Transverse colon (tissue), 4 donors: ENCODE data around the gene SNRPA. TPM values are rescaled to one million over a fixed set of nuclear protein-coding genes. Genes with fewer than 3 reads are reported as not detected.

Source experiments
- DNase-seq: peaks from one replicate; pipeline ENCODE4 v3.0.0-alpha.2; 2019
- H3K27ac ChIP-seq, 4 donors: fragments of 200-600 bp; sonication (generic); 2 replicates each; pipeline ENCODE4 v1.5.1; 2016 to 2018; ENCODE audit warnings: inconsistent platforms in 4 of 4
- H3K27me3 ChIP-seq: fragments of 200-600 bp; sonication (generic); 2 replicates; pipeline ENCODE4 v1.5.1; 2017; ENCODE audit warnings: inconsistent platforms
- H3K36me3 ChIP-seq, 4 donors: fragments of 200-600 bp; sonication (generic); 2 replicates each; pipeline ENCODE4 v1.5.1; 2017 to 2019; ENCODE audit warnings: inconsistent platforms in 4 of 4
- H3K4me1 ChIP-seq, 4 donors: fragments of 200-600 bp; sonication (generic); 2 replicates each; pipeline ENCODE4 v1.5.1; 2017 to 2020; ENCODE audit warnings: inconsistent platforms in 4 of 4
- H3K4me3 ChIP-seq, 4 donors: fragments of 200-600 bp; sonication (generic); 1 replicate in 1 of 4; 2 replicates in 3 of 4; pipeline versions ENCODE4 v1.5.1 to v1.6.1; 2017 to 2019; ENCODE audit warnings: inconsistent platforms in 4 of 4
- H3K9me3 ChIP-seq, 2 donors: fragments of 200-600 bp; sonication (generic); 2 replicates each; pipeline ENCODE4 v1.5.1; 2017 to 2019; ENCODE audit warnings: inconsistent platforms in 2 of 2
- CTCF ChIP-seq, 5 experiments: fragments of 200-600 bp in 3 of 5; fragments of 450-650 bp in 2 of 5; sonication (generic) in 3 of 5; IDR thresholded peaks; 1 replicate in 2 of 5; 2 replicates in 3 of 5; pipeline ENCODE4 v1.5.1; 2016 to 2017; ENCODE audit warnings: antibody characterized with exemption in 5 of 5, inconsistent platforms in 3 of 5, mild to moderate bottlenecking in 2 of 5, moderate library complexity in 1 of 5
- EP300 ChIP-seq: sonication (generic); formaldehyde crosslinking; IDR thresholded peaks from one replicate; pipeline ENCODE4 v1.6.1; 2017; ENCODE audit warnings: antibody characterized with exemption, low read depth
- POLR2A ChIP-seq: fragments of 450-650 bp; IDR thresholded peaks from one replicate; pipeline ENCODE4 v1.6.1; 2016; ENCODE audit warnings: antibody characterized with exemption, mild to moderate bottlenecking, moderate library complexity
- POLR2AphosphoS5 ChIP-seq, 3 donors: sonication (generic); formaldehyde crosslinking; IDR thresholded peaks; one replicate each; pipeline ENCODE4 v1.6.1; 2016; ENCODE audit warnings: antibody characterized with exemption in 3 of 3
- WGBS, 2 donors: methylation state at CpG; one replicate each; pipeline ENCODE4 v1.1.5; 2018; ENCODE audit warnings: low coverage in 1 of 2; 5-methylcytosine and 5-hydroxymethylcytosine counted together
- in situ Hi-C, 4 donors: fragments of 200-750 bp; cut with MboI; loops; one replicate each; pipeline versions ENCODE4 v1.15.0 to v1.15.1; 2017; ENCODE audit warnings: low sequenced_read_pairs in 3 of 4, low pct_ligation_motif_present in 1 of 4, low pct_unique_long_range_greater_than_20kb in 1 of 4
- intact Hi-C: fragments of 100-400 bp; cut with DNase I; formaldehyde crosslinking; loops from one replicate; pipeline ENCODE4 v1.15.1; 2023; ENCODE audit warnings: low total_unique reads
- total RNA-seq, 4 donors: library from RNA; depleted of rRNA; stranded (reverse); fragments of >200 nt; gene quantifications; one replicate each; pipeline ENCODE4 v1.1.0, GENCODE V29; 2016

The SNRPA gene
- total RNA-seq, 4 donors from 2014 or later: 45.1 to 85.3 (median 65.6) TPM

GRCh38 chr19:40804783-40805242 lies 53.8 kb downstream of the SNRPA start:
- DNase-seq: no peak
- no peak for TF ChIP-seq CTCF (IDR thresholded peaks at IDR 0.05)
- TF ChIP-seq POLR2AphosphoS5 (IDR thresholded peaks at IDR 0.05): peak in 1 of 3 donors; percentile 16
- H3K4me1 ChIP-seq: peaks cover 70 to 84% (median 70%) of the 10 kb centered on the region in 4 donors
- H3K27me3 ChIP-seq: no peaks in the 10 kb centered on the region
- in situ Hi-C loops (loop anchor here in 1 of 4 donors (25.0 kb wide), 1 partner anchor 93 kb away; the partner anchor contains the start of genes COQ8B and ITPKC), intact Hi-C loops (loop anchor here (10.0 kb wide), 1 partner anchor 90 kb away; the partner anchor contains the start of genes COQ8B and ITPKC)
- peaks cover 0 to 3% (median 0%) of the 10 kb centered on the region in 4 donors for H3K36me3 ChIP-seq
- H3K9me3 ChIP-seq: no peaks in the 10 kb centered on the region
- H3K27ac ChIP-seq: peak overlapping the region; percentile 91 to 97 (median 96)
- 30% methylated on average over 7 of the region's 7 CpGs; no CpG with 5 or more reads in 1 of the 2 donors for WGBS, 2 donors
- no peak overlapping the region for H3K4me3 ChIP-seq

- no peaks in the 10 kb centered on the region for H3K27me3 ChIP-seq
- peaks cover 0 to 3% (median 0%) of the 10 kb centered on the region in 4 donors for H3K36me3 ChIP-seq
- peak overlapping the region; percentile 91 to 97 (median 96) for H3K27ac ChIP-seq
- TF ChIP-seq CTCF (IDR thresholded peaks at IDR 0.05) (no peak), EP300 (no peak), POLR2A (no peak), POLR2AphosphoS5 (IDR thresholded peaks at IDR 0.05) (no peak)
- H3K4me3 ChIP-seq: no peak overlapping the region
- intact Hi-C loops (loop anchor here (10.0 kb wide), 1 partner anchor 91 kb away; the partner anchor contains the start of genes COQ8B and ITPKC), in situ Hi-C loops (loop anchor here in 1 of 4 donors (25.0 kb wide), 1 partner anchor 93 kb away; the partner anchor contains the start of genes COQ8B and ITPKC)
- WGBS, 2 donors: 14% methylated on average over 2 of the region's 2 CpGs; no CpG with 5 or more reads in 1 of the 2 donors
- H3K9me3 ChIP-seq: no peaks in the 10 kb centered on the region
- H3K4me1 ChIP-seq: peaks cover 66 to 83% (median 68%) of the 10 kb centered on the region in 4 donors
- peak; percentile 64 for DNase-seq
Observed at GRCh38 chr19:40805258-40805868, 54.4 kb downstream of the SNRPA start.

GRCh38 chr19:40806423-40807146 lies 55.6 kb downstream of the SNRPA start:
- intact Hi-C loops (loop anchor here (10.0 kb wide), 1 partner anchor 92 kb away; the partner anchor contains the start of genes COQ8B and ITPKC), in situ Hi-C loops (loop anchor here in 1 of 4 donors (25.0 kb wide), 1 partner anchor 94 kb away; the partner anchor contains the start of genes COQ8B and ITPKC)
- H3K4me1 ChIP-seq: peaks cover 56 to 77% (median 63%) of the 10 kb centered on the region in 4 donors
- H3K36me3 ChIP-seq: no peaks in the 10 kb centered on the region
- no peak overlapping the region for H3K4me3 ChIP-seq
- no peak for TF ChIP-seq EP300
- no peak for TF ChIP-seq POLR2A
- TF ChIP-seq CTCF (IDR thresholded peaks at IDR 0.05): peak; percentile 70 to 82 (median 74)
- peak; percentile 13 to 47 (median 44) for TF ChIP-seq POLR2AphosphoS5 (IDR thresholded peaks at IDR 0.05)
- peak overlapping the region; percentile 91 to 97 (median 96) for H3K27ac ChIP-seq
- H3K27me3 ChIP-seq: no peaks in the 10 kb centered on the region
- WGBS, 2 donors: 40 to 45% methylated on average over 3 to 26 of the region's 26 CpGs
- DNase-seq: peak; percentile 76
- no peaks in the 10 kb centered on the region for H3K9me3 ChIP-seq
